Fibroblast of upper back skin (primary cell): Measurements from ENCODE around the gene TSPAN9.

Experiments
- DNase-seq: peaks from one replicate; pipeline ENCODE4 v3.0.0-alpha.2; 2013

TSPAN9 gene

GRCh38 chr12:3230758-3231375, 153.7 kb downstream of the TSPAN9 start:
- DNase-seq: no peak

GRCh38 chr12:3231399-3231876, 154.3 kb downstream of the TSPAN9 start:
- DNase-seq: no peak

GRCh38 chr12:3233797-3234196, 156.6 kb downstream of the TSPAN9 start:
- DNase-seq: no peak

- DNase-seq: peak; percentile 71
Measured at GRCh38 chr12:3236345-3237187, 159.4 kb downstream of the TSPAN9 start.

- no peak for DNase-seq
Measured at GRCh38 chr12:3238196-3238595, 161.0 kb downstream of the TSPAN9 start.

GRCh38 chr12:3241621-3242020, 164.4 kb downstream of the TSPAN9 start:
- DNase-seq: no peak

GRCh38 chr12:3242199-3242863, 165.2 kb downstream of the TSPAN9 start:
- DNase-seq: no peak

GRCh38 chr12:3243376-3244084, 166.4 kb downstream of the TSPAN9 start:
- no peak for DNase-seq

GRCh38 chr12:3244219-3244750, 167.1 kb downstream of the TSPAN9 start:
- DNase-seq: no peak

- DNase-seq: no peak
Measured at GRCh38 chr12:3246253-3246652, 169.1 kb downstream of the TSPAN9 start.

GRCh38 chr12:3247077-3247476, 169.9 kb downstream of the TSPAN9 start:
- no peak for DNase-seq

- no peak for DNase-seq
Measured at GRCh38 chr12:3247629-3248161, 170.5 kb downstream of the TSPAN9 start.

- DNase-seq: no peak
Measured at GRCh38 chr12:3249081-3249800, 172.1 kb downstream of the TSPAN9 start.

- DNase-seq: no peak
Measured at GRCh38 chr12:3250034-3250433, 172.9 kb downstream of the TSPAN9 start.

- no peak for DNase-seq
Measured at GRCh38 chr12:3250576-3250975, 173.4 kb downstream of the TSPAN9 start.

GRCh38 chr12:3251067-3251466, 173.9 kb downstream of the TSPAN9 start:
- DNase-seq: no peak

- no peak for DNase-seq
Measured at GRCh38 chr12:3251691-3252090, 174.5 kb downstream of the TSPAN9 start.

- DNase-seq: peak; percentile 50
Measured at GRCh38 chr12:3252450-3252891, 175.3 kb downstream of the TSPAN9 start.

GRCh38 chr12:3253682-3254275, 176.6 kb downstream of the TSPAN9 start:
- DNase-seq: no peak

GRCh38 chr12:3255057-3255456, 177.9 kb downstream of the TSPAN9 start:
- no peak for DNase-seq

GRCh38 chr12:3256103-3256631, 179.0 kb downstream of the TSPAN9 start:
- DNase-seq: peak; percentile 24
